Measurements from ENCODE around the gene MAPK8IP1.

Gene MAPK8IP1

DNA sequence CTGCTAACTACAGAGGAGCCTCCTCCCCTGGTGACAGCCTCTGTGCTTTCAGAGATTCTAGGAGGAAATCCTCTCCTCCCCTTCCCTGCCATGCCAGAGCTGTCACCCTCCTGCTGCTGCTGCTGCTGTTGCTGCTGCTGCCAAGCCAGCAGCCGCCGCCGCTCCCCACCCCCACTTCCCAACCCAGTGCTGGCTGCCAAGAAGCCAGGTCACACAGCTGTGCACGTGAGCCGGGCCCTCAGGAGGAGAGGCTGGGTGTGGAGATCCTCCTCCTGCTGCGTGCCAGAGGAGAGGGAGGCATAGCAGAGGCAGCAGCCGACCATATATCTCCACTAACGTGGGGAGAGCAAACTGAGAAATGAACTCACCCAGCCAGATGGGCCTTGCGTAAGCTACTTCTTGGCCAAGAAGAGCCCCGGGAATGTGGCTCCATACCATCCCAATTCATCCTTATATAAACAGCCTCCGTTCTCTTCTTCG is 25.8 kb upstream of the MAPK8IP1 start:
- DNase-seq (ENCODE audit: low read depth in 2 of 2) = peak; percentile 96 to 97

- no peak for DNase-seq (ENCODE audit: low read depth in 2 of 2)
Observed at GRCh38 chr11:45860348-45860747, 25.1 kb upstream of the MAPK8IP1 start.

DNA sequence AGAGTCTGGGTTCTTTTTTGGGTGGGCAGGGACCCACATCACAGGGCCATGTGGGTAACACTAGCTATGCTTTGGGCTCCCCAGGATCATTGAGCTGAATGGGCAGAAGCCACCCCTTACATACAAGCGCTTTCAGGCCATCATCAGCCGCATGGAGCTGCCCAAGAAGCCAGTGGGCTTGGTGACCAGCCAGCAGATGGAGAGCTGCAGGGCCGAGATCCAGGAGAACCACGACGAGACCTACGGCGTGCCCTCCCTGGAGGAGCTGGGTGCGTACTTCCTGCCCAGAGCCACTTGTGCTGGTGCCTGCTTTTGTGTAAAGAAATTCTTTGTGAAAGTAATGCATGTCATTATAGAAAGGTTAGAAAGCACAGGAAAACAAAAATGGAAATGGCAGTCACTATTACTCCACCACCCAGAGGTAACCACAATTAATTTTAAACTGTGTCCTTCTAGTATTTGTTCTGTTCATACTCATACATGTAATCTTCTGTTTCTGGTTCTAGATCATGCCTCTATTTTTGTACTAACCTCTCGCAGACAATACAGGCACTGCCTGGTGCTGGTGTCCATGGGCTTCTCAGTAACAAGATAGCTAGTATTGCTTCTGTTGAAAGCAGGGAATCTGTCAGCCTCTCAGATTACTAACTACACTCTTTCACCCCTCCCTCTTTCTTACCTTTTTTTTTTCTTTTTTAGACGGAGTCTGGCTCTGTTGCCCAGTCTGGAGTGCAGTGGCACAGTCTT is 24.5 kb upstream of the MAPK8IP1 start:
- no peak for DNase-seq (ENCODE audit: low read depth in 2 of 2)

DNA sequence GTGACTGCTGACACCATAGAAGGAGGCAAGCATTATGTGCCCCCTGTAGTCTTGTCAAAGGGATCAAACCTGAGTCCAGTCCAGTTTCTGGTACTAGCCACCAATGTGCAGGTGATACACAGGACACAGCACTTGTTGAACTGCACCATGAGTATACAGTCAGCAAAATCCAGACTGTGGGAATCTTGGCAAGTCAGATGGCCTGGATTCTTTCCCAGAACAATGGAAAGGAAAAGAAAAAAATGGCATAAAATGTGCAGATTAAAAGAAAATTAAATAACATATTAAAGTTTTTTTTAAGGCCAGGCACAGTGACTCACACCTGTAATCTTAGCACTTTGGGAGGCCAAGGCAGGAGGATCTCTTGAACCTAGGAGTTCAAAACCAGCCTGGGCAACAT is 21.4 kb upstream of the MAPK8IP1 start:
- no peak for DNase-seq (ENCODE audit: low read depth in 2 of 2)

DNA sequence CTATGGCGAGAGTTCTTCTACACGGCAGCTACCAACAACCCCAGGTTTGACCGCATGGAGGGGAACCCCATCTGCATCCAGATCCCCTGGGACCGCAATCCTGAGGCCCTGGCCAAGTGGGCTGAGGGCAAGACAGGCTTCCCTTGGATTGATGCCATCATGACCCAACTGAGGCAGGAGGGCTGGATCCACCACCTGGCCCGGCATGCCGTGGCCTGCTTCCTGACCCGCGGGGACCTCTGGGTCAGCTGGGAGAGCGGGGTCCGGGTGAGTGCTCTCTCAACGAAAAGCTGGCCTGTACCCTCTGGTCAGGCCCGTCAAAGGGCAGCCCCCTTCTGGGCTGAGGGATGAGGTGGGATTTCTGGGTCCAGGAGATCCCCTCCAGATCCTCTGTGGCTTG is 15.9 kb upstream of the MAPK8IP1 start:
- DNase-seq (ENCODE audit: low read depth in 2 of 2) = no peak

- no peak for DNase-seq (ENCODE audit: low read depth in 2 of 2)
Observed at GRCh38 chr11:45870706-45871105, 14.7 kb upstream of the MAPK8IP1 start.

DNA sequence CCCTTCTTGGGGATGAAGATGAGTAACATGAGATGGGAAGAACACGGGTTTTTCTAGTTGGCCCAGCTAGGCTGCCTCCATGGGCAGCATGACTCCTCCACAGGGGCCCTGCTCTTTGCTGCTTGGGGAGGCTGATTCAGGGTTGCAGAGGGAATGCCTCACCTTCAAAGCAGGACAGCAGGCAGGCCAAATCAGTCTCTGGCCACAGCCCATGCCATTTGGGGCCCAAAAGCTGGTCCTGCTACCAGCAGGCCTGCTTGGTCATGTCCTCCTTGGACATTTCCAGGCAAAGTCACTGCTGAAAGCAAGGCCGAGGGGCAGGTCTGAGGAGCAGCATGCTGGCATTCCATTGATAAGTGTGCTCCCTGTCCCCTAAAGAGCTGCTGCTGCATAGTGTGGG is 13.8 kb upstream of the MAPK8IP1 start:
- DNase-seq (ENCODE audit: low read depth in 2 of 2) = no peak

DNA sequence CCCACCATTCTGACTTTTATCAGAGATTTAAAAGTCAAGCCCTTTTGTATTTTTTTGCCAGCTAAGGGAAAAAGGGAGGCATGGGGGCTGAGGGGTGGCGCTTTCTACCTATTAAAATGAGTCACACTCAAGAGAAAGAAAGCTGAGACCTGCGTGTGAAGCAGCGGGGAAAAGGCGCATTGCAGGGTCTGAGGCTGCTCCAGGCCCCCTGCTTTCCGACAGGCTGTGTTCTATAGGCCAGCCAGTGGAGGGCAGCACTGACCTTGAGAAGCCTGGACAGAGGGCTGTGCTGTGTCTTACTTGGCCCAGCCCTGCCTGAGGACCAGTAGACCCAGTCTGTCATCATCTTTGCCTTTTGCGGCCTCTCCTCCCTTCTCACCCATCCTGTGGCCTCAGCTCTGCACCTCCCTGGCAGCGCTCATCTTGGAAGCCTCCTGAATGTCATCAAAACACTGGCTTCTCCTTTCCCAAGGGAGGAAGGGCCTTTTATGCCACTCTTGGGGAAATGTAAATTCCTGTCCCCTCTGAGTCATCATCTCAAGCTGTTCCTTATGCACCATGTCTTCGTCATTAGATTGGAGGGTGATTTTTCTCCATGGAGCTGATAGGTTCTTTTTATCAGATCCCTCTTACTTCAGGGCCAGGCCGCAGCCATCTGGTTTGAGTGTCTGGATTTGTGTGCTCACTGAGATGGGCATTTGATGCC is 12.6 kb upstream of the MAPK8IP1 start:
- DNase-seq (ENCODE audit: low read depth in 2 of 2) = peak; percentile 21 to 24

DNA sequence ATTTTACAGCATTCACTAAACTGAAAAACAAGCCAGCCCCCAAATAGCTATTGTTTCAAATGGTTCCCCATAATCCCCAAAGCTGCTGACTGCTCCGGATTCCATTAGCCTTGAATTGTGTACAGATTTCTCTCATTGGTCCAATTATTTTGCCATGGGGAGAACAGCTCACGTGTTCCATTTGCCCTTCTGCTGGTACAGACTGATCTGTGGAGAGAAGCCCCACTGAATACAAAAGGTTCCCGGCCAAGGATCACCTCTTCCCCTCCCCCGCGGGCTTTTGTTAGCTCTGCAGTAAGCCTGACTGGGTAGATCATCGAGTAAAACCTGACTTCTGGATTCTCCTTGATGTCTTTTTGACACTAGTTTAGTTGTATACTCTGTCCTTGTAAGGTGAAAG is 9.1 kb upstream of the MAPK8IP1 start:
- no peak for DNase-seq (ENCODE audit: low read depth in 2 of 2)

- DNase-seq (ENCODE audit: low read depth in 2 of 2) = no peak
Observed at GRCh38 chr11:45877221-45877620, 8.2 kb upstream of the MAPK8IP1 start.

GRCh38 chr11:45877845-45878244 is 7.6 kb upstream of the MAPK8IP1 start:
- DNase-seq (ENCODE audit: low read depth in 2 of 2) = no peak

DNA sequence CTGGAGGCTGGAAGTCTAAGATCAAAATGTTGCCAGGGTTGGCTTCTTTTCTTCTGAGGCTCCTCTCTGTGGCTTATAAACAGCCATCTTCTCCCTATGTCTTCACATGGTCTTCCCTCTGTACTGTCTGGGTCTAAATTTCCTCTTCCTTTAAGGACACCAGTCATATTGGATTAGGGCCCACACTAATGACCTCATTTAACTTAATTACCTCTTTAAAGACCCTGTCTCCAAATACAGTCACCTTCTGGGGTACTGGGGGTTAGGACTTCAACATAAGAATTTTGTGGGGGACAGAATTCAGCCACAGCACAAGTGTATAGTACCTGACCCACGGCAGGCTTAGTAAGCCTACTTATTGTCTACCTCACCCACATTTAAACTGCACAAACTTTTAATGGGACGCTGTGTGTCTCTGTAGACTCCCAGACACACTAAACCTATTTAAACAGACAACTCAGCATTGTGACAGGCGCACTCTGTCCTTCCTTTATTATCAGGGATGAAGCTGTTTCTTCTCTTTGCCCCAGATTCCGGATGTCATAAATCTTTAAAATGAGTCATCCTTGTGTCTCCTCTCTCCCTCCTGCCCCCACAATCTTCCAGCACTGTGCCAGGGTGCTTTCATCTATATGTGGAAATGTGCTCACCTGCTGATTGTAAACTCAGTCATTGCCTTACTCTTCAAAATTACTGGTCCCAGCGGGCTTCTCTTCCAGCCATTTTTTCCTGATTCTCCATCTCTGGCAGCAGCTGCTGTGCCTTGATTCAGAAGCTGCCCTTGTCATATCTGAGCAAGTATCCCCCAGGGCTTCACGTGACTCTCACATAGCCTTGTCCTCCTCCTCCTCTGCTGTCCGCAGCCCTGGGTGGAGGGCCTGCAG is 5.4 kb upstream of the MAPK8IP1 start:
- DNase-seq (ENCODE audit: low read depth in 2 of 2) = no peak

DNA sequence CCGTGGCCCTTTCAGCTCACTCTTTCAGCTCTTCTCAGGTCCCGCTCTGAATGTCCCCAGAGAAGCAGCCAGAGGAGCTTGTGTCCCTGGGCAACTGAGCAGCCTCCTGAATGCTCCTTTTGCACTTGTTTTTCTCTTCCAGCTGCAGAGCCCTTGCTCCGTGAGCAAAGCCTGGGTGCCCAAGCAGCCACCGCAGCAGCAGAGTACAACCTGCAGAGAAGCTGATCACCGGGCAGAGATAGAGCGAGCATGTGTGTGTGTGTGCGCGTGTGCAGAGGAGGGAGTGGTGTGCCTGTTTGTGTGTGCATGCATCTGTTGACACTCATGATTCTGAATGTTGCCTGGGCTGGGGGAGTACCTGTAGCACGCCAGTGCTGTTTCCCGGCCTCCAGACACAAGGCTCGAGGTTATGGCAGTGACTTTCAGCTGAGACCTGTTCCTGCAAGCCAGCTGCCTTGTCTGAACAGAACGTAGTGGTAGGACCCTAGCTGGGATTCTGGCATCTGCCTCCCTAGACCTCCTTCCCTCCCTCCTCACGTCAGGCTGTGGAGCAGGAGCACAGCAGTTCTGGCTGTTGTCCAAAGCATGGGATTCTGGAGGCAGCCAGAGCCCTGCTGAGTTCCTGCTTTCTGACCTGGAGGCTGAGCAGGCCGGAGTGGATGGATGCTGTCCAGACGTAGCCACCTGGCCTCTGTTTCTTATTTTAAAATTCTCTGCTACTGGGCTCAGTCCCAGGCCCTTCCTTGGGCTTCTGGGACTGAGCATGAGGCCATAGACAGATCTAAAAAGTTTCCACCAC is 4.5 kb upstream of the MAPK8IP1 start:
- DNase-seq (ENCODE audit: low read depth in 2 of 2) = no peak

DNA sequence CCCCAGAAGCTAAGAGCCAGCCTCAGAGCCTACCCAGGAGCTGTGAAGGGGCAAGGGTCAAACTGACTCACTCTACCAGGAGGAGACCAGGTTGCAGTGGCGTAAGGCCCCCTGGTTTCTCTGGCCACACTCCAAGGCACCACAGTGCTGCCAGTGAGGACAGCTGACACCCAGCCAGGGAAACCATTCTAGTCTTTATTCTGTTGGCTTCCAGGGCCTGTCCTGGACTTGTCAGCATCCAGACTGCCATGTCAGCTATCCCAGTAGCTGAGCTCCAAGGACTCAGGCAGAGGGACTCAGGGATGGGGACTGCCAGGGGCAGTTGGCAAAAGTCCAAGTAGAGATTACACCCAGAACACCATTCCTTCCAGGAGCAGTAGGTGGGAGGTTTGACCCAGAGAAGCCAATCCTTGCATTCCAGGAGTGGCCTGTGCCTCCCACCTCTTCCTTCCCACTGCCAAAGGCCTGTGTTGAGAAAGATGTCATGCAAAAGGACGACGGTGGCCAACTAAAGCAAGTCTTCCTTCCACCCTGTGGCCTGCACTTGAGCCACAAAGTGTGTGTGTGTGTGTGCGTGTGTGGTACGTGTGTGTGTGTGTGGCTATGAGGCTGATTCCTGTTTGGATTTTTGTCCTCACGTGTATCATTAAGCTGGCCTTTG is 3.6 kb upstream of the MAPK8IP1 start:
- no peak for DNase-seq (ENCODE audit: low read depth in 2 of 2)

DNA sequence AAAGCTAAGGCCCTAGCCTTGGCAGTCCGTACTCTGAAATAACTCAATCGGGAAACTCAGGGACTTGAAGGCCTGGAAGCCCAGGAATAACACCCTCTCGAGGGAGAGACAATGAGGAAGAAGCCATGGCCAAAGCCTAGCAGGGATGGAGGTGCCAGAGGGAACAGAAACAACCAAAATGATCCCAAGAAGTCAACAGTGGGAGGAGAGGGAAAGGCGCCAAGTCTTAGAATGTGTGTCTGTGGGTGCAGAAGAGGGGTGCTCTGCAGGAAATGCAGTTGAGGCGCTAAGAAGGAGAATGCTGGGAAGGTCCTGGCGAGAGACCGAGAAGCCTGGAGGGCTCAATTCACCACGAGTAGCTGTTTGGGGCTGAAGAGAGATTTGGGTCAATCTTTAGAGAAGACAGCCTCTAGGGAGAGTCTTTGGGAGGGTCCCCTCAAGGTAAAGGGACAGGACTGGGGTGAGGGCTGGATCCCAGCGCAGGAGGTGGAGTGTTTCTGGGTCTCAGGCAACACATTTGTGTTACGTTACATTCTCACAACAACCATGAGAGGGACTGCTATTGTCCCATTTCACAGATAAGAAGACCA is 760 bp upstream of the MAPK8IP1 start:
- no peak for DNase-seq (ENCODE audit: low read depth in 2 of 2)

DNA sequence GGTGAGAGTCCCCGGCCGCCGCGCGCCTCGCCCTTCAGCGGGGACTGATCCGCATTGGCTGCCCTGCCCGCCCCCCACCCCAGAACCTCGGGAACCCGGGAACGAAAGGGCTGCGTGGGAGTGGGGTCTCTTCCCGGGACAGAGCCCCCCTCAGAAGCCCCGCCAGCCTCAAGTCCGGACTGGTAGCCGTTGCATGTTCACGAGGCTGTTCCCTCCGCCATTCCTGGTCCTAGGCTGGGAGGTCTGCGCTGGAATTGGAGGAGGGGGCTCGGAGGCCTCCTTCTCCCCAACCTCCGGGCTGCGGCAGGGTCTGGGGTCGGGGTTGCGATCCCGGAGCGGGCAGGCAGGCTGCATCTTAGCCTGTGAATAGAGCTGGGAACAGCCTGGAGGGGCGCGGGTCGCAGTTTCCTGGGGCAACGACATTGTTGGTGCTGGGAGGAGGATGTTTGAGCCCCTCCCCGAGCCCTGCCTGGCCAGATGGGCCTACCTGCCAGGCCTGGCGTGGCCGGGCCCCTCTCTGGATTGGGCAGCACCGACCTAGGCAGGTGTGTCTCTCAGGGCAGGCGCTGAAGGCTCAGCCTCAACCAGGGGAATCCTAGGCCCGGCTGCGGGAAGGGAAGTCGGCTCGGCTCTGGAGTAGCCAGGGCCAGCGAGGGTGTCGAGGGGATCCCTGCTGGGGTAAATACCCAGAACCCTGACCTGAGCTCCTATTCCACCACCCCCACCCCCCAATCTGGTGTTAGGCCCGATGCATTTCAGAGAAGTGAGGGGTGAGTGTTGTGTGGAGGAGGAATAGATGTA is 670 bp downstream of the MAPK8IP1 start:
- no peak for DNase-seq (ENCODE audit: low read depth in 2 of 2)

DNA sequence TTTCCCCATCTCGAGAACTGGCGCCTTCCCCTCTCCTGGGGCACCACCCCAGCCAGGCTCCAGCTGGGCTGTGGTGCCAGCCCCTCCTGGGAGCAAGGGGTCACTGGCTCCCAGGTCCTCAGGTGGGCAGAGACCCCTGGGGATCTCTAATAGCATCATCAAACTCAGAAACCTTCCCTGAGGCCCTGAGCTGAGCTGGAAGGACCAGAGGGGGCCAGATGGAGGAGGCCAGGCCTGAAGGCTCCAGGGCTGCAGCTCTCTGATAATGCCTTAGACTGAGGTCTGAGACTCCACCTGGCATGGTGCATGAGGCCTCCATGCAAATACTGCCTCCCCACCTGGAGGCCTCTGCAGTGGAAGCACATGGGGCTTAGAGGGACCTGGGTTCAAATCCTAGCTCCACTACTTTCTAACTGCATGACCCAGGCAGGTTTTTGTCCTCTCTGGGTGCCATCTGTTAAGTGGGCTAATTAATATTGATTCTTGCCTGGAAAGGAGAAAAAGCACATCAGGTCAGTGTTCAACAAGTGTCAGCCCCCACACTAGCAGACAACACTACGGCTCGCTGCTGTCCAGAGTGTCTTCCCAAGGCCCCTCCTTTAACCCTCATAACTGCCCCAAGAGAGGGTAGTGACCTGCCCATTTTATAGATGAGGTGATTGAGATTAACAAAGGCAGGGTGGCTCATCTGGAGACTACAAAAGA is 1.5 kb downstream of the MAPK8IP1 start:
- no peak for DNase-seq (ENCODE audit: low read depth in 2 of 2)

GRCh38 chr11:45887587-45887986 is 2.1 kb downstream of the MAPK8IP1 start:
- DNase-seq (ENCODE audit: low read depth in 2 of 2) = no peak

GRCh38 chr11:45889555-45889954 is 4.1 kb downstream of the MAPK8IP1 start:
- DNase-seq (ENCODE audit: low read depth in 2 of 2) = no peak
